Lung (tissue), 12 donors: ENCODE measurements around the gene PRDM1. TPM values are rescaled to one million over a fixed set of nuclear protein-coding genes. Genes with fewer than 3 reads are reported as not detected.

ENCODE experiments used
- ATAC-seq: fragments of 200-7000 bp; cut with Tn5 transposase; one replicate; pipeline ENCODE4 v1.9.1; 2020; ENCODE audit warnings: moderate number of reproducible peaks; ENCODE audit not compliant: insufficient read depth, low FRiP score
- DNase-seq, 3 donors: peaks; one replicate each; pipeline ENCODE4 v3.0.0-alpha.2; 2013 to 2017
- H3K27ac ChIP-seq, 2 donors: one replicate each; pipeline ENCODE4 v1.5.1; 2013; ENCODE audit warnings: mild to moderate bottlenecking in 2 of 2, moderate library complexity in 2 of 2, control low read depth in 1 of 2, inconsistent platforms in 1 of 2, low read depth in 1 of 2, low read length in 1 of 2
- H3K27me3 ChIP-seq, 3 donors: one replicate each; pipeline ENCODE4 v1.5.1; 2013; ENCODE audit warnings: low read length in 2 of 3; ENCODE audit not compliant: control insufficient read depth in 3 of 3, insufficient read depth in 3 of 3
- H3K36me3 ChIP-seq, 4 donors: one replicate each; pipeline ENCODE4 v1.5.1; 2013; ENCODE audit warnings: low read length in 4 of 4, mild to moderate bottlenecking in 1 of 4, moderate library complexity in 1 of 4; ENCODE audit not compliant: control insufficient read depth in 4 of 4, insufficient read depth in 4 of 4
- H3K4me1 ChIP-seq, 5 donors: one replicate each; pipeline ENCODE4 v1.5.1; 2013; ENCODE audit warnings: low read length in 5 of 5, mild to moderate bottlenecking in 2 of 5, moderate library complexity in 1 of 5; ENCODE audit not compliant: control insufficient read depth in 5 of 5, insufficient read depth in 5 of 5
- H3K4me3 ChIP-seq: one replicate; pipeline ENCODE4 v1.5.1; 2013; ENCODE audit warnings: mild to moderate bottlenecking, control low read depth, moderate library complexity
- H3K9ac ChIP-seq, 2 donors: one replicate each; pipeline ENCODE4 v1.5.1; 2013; ENCODE audit warnings: low read length in 2 of 2, control low read depth in 1 of 2; ENCODE audit not compliant: insufficient read depth in 1 of 2
- H3K9me3 ChIP-seq, 4 donors: one replicate each; pipeline ENCODE4 v1.5.1; 2013; ENCODE audit warnings: low read length in 3 of 4, mild to moderate bottlenecking in 1 of 4, moderate library complexity in 1 of 4; ENCODE audit not compliant: control insufficient read depth in 4 of 4, insufficient read depth in 3 of 4
- WGBS, 2 donors: extraction: QIAGEN DNeasy Blood & Tissue Kit; methylation state at CpG; one replicate each; pipeline ENCODE4 v1.1.7; 2013; 5-methylcytosine and 5-hydroxymethylcytosine counted together
- polyA plus RNA-seq, 2 donors: library from polyadenylated mRNA; stranded (reverse); fragments of 200-250 nt; gene quantifications; one replicate each; pipeline ENCODE4 v1.2.1, GENCODE V29; 2013
- total RNA-seq, 2 donors: library from RNA; depleted of rRNA in 1 of 2; stranded (reverse); fragments of >200 nt in 1 of 2; gene quantifications; one replicate each; pipeline ENCODE4 v1.2.1, GENCODE V29; 2014 to 2021
- TF ChIP-seq, protein P1 (sequence below): IDR thresholded peaks from 2 replicates; pipeline ENCODE4 v1.5.1; 2012; ENCODE audit warnings: mild to moderate bottlenecking; ENCODE audit errors: control extremely low read depth, extremely low read depth
- donor health status: control.
- donor health status: control.
- donor health status: Bipolar disorder and iron deficiency.
- donor health status: healthy.
- donor health status: DM: yes; HTN: yes; CAD: no.

PRDM1 gene
- total and polyA plus RNA-seq, 4 donors: 2.3 to 12.4 (median 8.8) TPM

DNA sequence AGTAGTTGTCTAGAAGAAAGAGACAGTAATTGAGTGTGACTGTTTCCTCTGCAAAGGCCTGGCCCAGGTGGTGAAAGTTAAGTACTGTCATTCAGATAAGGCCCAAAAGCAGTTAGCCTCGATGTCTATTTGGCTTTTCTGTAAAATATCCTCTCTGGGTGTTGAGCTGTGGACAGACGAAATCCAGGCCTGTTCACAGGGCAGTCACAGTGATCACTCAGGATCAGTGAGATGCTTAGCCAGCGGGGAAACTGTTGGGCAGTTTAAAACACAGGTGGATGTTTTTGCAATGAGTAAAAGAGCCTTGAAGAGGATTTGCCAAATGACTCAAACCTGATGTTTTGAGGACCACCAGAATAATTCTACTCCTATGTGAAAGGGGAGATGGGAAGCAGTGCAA lies 22.0 kb upstream of the PRDM1 start:
- ATAC-seq (no peak), DNase-seq (no peak)
- no peak overlapping the region for H3K9ac ChIP-seq
- H3K27ac ChIP-seq: no peak overlapping the region
- H3K27me3 ChIP-seq: peaks cover 0 to 13% (median 0%) of the 10 kb centered on the region in 3 donors
- WGBS, 2 donors: 67 to 79% methylated on average over 3 of the region's 3 CpGs
- TF ChIP-seq, protein P1, sequence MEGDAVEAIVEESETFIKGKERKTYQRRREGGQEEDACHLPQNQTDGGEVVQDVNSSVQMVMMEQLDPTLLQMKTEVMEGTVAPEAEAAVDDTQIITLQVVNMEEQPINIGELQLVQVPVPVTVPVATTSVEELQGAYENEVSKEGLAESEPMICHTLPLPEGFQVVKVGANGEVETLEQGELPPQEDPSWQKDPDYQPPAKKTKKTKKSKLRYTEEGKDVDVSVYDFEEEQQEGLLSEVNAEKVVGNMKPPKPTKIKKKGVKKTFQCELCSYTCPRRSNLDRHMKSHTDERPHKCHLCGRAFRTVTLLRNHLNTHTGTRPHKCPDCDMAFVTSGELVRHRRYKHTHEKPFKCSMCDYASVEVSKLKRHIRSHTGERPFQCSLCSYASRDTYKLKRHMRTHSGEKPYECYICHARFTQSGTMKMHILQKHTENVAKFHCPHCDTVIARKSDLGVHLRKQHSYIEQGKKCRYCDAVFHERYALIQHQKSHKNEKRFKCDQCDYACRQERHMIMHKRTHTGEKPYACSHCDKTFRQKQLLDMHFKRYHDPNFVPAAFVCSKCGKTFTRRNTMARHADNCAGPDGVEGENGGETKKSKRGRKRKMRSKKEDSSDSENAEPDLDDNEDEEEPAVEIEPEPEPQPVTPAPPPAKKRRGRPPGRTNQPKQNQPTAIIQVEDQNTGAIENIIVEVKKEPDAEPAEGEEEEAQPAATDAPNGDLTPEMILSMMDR: no peak
- H3K9me3 ChIP-seq: no peaks in the 10 kb centered on the region
- no peaks in the 10 kb centered on the region for H3K4me1 ChIP-seq
- H3K4me3 ChIP-seq: no peak overlapping the region
- H3K36me3 ChIP-seq: no peaks in the 10 kb centered on the region

DNA sequence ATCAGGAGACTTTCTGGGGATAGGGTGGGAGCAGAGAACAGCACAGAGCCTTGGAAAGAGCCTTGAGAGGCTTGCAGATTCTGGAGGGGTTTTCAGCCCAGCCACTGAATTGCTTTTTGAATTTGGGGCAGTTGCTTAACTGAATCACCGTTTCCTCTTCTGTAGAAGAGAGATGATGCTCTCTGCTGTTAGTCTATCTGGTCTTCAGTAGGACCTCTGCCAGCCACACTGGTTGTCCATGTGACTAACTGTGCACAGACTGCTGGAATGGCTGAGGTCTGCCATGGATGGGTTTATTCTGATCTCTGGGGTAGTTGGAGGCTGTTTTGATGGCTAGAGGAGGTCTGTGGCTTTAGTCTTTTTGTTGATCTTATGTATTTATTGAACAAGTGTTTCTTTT lies 21.4 kb upstream of the PRDM1 start:
- Histone ChIP-seq H3K27ac (no peak overlapping the region), H3K4me1 (no peaks in the 10 kb centered on the region), H3K36me3 (no peaks in the 10 kb centered on the region), H3K9me3 (no peaks in the 10 kb centered on the region), H3K27me3 (peaks cover 0 to 13% (median 0%) of the 10 kb centered on the region in 3 donors), H3K9ac (no peak overlapping the region), H3K4me3 (no peak overlapping the region)
- no peak for DNase-seq
- WGBS, 2 donors: 50 to 97% methylated on average over 1 of the region's 1 CpG
- no peak for ATAC-seq
- TF ChIP-seq, protein P1: no peak

DNA sequence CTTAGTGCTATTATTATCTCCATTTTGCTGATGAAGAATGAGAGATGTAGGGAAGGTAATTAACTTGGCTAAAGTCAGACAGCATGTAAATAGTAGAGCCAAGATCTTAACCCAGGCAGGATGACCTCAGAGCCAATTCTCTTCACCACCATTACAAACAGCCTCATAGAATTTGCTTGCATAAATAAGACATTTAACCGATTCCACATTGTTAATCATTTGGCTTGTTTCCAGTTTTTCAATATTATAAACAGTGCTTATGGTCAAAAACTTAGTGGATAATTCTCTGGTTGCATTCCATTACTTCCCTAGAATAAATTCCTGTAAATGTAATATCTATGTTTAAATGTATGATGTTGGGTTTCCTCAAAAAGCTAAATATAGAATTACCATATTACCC lies 19.1 kb upstream of the PRDM1 start:
- Histone ChIP-seq H3K27ac (no peak overlapping the region), H3K27me3 (peaks cover 0 to 18% (median 0%) of the 10 kb centered on the region in 3 donors), H3K4me3 (no peak overlapping the region), H3K36me3 (no peaks in the 10 kb centered on the region), H3K9me3 (no peaks in the 10 kb centered on the region), H3K4me1 (no peaks in the 10 kb centered on the region), H3K9ac (no peak overlapping the region)
- WGBS, 2 donors: 54 to 79% methylated on average over 1 of the region's 1 CpG
- DNase-seq (no peak), ATAC-seq (no peak)
- TF ChIP-seq, protein P1: no peak

DNA sequence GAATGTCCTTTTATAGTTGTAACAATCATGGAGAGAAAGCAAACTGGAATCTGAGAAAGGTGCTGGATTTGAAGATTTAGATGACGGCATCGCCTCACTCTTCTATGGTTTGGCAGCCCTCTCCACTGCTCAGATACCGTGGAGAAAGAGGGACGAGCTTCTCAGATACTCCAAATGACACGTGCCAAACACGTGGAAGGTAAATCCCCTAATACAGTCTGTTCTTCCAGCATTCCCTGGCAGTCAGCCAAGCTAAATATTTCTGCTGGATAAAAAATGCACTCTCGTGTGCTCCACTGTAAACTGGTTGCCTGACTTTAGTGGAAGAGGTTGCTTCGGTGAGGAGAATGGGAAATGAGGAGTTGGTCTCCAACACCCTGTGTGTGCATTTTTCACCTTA lies 16.7 kb upstream of the PRDM1 start:
- Histone ChIP-seq H3K4me1 (no peaks in the 10 kb centered on the region), H3K9me3 (no peaks in the 10 kb centered on the region), H3K27me3 (peaks cover 0 to 28% (median 0%) of the 10 kb centered on the region in 3 donors), H3K4me3 (no peak overlapping the region), H3K36me3 (no peaks in the 10 kb centered on the region), H3K9ac (no peak overlapping the region), H3K27ac (no peak overlapping the region)
- DNase-seq: peak; percentile 30 to 70 (median 67)
- TF ChIP-seq, protein P1: no peak
- no peak for ATAC-seq
- 27 to 39% methylated on average over 8 of the region's 8 CpGs for WGBS, 2 donors
